Esophagus muscularis mucosa (tissue), 3 donors: ENCODE data around the gene RAB8A.

Experiments used
- CTCF ChIP-seq, 3 experiments: fragments of 200-600 bp in 2 of 3; fragments of 450-650 bp in 1 of 3; sonication (generic) in 2 of 3; IDR thresholded peaks; one replicate each; pipeline ENCODE4 v1.5.1; 2017 to 2019; ENCODE audit warnings: antibody characterized with exemption in 3 of 3, mild to moderate bottlenecking in 2 of 3, moderate library complexity in 1 of 3
- POLR2A ChIP-seq: fragments of 450-650 bp; IDR thresholded peaks from one replicate; pipeline ENCODE4 v1.6.1; 2017; ENCODE audit warnings: antibody characterized with exemption, moderate library complexity, mild to moderate bottlenecking, low read depth

GRCh38 chr19:16111909-16112752, 442 bp downstream of the RAB8A start:
- TF ChIP-seq POLR2A: no peak
- no peak for TF ChIP-seq CTCF (IDR thresholded peaks at IDR 0.05)
